Epithelial cell of esophagus (primary cell): ENCODE results near the gene HOXB9.

Experiments used
- DNase-seq: peaks from one replicate; pipeline ENCODE4 v3.0.0; 2010; ENCODE audit warnings: low read depth
- H3K4me3 ChIP-seq: 2 replicates; pipeline ENCODE4 v1.5.1; 2011; ENCODE audit warnings: mild to moderate bottlenecking, low read length, control low read depth
- TF ChIP-seq, protein P1 (sequence below): IDR thresholded peaks from 2 replicates; pipeline ENCODE4 v1.5.1; 2011; ENCODE audit warnings: low read depth, mild to moderate bottlenecking, low read length, control low read depth, inconsistent platforms; ENCODE audit not compliant: insufficient read depth; ENCODE audit errors: missing control alignments

The HOXB9 gene

DNA sequence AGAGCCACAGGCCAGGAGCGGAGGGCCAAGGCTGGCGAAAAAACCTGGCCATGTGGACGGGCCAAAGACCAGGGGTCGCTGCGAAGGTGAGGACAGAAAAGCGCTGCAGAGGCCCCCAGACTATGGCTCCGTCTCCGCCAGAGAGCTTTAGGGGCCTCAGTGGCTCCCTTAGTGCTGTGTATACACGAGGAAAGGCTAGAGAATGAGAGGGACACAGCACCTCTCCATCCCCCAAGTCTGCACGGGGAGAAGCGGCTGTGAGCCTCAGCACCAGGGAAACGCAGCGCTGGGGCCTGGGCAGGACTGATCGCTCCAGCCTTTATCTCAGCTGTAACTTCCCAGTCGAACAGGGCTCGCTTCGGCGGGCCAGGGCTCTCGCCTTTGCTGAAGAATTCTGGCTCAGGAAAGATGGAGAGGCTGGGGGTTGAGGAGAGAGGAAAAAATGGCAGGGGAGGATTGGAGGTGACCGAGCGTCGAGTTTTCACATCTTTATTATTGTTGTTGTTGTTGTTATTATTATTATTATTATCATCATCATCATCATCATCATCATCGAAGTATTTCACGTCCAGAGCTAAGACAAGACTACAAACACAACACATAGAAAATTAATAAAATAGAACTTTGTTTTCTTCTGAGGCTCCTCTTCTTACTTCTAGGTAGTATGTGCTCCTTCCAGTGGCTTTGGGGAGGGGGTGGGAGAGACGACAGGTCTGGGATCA lies 30.7 kb downstream of the HOXB9 start:
- TF ChIP-seq, protein P1, sequence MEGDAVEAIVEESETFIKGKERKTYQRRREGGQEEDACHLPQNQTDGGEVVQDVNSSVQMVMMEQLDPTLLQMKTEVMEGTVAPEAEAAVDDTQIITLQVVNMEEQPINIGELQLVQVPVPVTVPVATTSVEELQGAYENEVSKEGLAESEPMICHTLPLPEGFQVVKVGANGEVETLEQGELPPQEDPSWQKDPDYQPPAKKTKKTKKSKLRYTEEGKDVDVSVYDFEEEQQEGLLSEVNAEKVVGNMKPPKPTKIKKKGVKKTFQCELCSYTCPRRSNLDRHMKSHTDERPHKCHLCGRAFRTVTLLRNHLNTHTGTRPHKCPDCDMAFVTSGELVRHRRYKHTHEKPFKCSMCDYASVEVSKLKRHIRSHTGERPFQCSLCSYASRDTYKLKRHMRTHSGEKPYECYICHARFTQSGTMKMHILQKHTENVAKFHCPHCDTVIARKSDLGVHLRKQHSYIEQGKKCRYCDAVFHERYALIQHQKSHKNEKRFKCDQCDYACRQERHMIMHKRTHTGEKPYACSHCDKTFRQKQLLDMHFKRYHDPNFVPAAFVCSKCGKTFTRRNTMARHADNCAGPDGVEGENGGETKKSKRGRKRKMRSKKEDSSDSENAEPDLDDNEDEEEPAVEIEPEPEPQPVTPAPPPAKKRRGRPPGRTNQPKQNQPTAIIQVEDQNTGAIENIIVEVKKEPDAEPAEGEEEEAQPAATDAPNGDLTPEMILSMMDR, result no peak
- DNase-seq, result no peak
- no peak overlapping the region for H3K4me3 ChIP-seq

DNA sequence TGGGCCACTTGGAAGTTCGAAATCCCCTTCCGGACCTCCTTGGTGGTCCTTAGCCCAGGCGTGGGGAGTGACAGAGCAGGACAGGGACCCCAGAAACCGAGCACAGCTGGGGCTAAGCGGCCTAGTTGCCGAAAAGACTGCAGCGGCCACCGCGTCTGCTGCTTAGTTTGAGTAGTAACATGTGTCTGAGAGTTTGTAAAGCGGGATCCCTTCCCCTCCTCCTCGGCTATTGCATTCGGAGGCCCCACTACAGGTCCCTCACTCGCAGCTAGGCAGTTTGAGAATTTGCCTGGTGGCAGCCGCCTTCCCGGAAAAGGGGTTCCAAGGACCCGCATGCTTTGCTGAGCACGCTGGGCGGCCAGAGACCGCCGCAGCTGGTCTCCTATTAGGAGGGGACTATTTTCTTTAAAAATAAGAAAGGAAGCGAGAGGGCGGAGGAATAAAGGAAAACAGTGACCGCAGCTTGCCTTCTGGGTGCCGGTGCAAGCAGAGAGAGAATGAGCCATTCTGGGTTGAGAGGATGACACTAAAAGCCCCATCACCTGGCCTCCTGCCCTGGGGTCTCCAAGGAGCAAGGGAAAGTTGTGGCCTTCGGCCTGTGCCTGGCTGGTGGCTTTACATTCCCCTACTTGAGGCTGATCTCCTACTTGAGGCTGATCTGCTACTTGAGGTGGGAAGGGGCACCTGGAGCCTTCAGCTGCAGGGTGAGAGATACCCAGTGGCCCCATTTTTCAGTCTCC lies 31.4 kb downstream of the HOXB9 start:
- DNase-seq, result no peak
- H3K4me3 ChIP-seq, result no peak overlapping the region
- TF ChIP-seq, protein P1, result no peak

DNA sequence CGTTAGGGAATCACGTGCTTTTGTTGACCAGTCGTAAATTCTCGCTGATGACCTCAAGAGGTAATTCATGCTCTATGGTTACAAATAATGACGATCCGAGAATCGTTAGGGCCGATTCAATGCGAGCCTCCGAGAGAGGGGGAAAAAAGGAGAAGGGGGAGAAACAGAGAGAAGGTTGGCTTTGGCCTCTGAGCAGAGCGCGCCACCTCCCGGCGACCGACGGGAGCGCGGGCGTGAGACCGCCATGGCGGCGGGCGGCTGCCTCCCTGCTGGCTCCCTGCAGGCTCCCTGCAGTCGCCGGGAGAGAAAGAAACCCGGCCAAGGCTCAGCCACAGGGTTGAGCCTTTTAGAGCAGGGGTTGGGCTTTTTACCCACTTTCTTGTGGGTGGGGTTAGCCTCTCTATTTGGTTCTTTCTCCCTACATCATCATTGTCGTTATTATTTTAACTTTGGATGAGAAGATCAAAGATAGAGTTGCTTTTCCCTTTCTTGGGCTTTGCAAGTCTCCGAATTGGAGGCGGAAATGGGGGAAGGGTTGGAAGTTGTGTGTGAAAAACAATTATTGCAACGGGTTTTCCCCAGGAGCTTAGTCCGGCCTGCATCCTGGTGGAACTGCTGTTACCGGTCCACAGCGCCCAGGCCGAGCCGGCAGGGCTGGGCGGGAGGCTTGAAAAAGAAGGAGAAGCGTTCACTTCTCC lies 32.2 kb downstream of the HOXB9 start:
- H3K4me3 ChIP-seq, result no peak overlapping the region
- peak; percentile 68 for DNase-seq
- TF ChIP-seq, protein P1, result peak; percentile 71

DNA sequence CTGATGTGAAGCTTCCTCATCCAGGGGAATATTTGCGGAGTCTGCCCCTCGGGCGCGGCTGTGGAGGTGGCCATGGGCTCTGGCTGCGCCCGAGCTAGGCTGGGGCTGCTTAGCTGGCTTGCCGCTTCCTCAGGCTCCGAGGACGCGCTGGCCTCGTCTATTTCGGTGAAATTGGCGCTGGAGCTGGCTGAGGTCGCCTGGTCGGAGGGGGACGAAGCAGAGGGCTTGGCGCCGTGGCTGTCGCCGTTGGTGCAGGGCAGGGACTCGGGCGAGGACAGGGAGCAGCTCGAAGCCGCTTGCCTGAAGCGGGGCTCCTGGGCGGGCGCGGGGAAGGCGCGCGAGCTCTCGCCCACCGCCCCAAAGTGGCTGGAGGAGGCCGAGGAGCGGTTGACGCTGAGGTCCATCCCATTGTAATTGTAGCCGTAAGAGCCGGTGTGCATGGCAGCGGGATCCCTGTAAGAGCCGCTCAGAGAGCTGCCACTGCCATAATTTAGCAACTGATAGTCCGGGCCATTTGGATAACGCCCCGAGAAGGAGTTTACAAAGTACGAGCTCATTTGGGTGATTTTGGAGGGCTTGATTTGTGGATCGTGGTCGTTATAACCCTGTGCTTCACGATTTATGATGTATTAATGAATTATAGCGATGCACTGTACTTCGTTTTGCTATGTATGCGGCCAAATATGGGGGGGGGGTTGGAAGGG lies 32.9 kb downstream of the HOXB9 start, which contains the start of gene HOXB5:
HOXB5 (minus strand) TSS at position 654 of the 704 bp plus-strand sequence; CDS start at position 557, 97 bp downstream.
- no peak for DNase-seq
- H3K4me3 ChIP-seq, result no peak within 1 kb of the TSS

DNA sequence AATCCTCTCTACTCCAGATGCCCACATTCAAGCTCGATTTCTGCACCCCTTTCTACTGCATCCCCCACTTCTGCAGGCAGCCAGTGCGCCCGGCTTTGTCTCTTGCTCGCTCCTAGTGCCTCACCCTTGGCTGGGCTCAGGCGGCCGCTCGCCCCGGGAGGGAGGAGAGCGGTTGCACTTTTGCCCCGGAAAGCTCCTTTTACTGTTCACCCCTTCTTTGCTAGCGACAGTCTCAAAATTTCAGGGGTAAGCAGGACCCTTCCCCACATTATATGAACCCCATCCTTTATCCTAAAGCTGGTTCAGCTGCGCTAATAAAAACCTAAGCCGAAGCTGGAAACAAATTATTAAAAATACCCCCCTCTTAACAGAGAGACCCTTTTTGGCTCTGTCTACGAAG lies 33.6 kb downstream of the HOXB9 start:
- no peak for DNase-seq
- no peak overlapping the region for H3K4me3 ChIP-seq
- TF ChIP-seq, protein P1, result no peak

More for the DNA sequence above, 32.9 kb downstream of the HOXB9 start, which contains the start of gene HOXB5:
- TF ChIP-seq, protein P1, result no peak

DNA sequence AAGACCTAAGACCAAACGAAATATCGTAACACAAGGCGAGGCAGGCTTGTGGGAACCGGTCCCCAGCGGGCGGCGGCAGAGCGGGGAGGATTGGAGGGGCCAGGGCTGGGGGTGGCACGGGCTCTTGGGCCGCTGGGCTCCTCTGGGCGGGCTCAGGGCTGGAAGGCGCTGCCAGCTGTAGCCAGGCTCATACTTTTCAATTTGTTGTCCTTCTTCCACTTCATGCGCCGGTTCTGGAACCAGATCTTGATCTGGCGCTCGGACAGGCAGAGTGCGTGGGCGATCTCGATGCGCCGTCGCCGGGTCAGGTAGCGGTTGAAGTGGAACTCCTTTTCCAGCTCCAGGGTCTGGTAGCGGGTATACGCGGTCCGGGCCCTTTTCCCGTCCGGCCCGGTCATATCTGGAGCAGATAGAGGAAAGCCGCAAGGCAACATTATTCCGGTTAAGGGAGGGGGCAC lies 34.1 kb downstream of the HOXB9 start:
- TF ChIP-seq, protein P1, result no peak
- DNase-seq, result no peak
- no peak overlapping the region for H3K4me3 ChIP-seq
